Left ventricle myocardium inferior (tissue), 1 donor: ENCODE results near the gene MRPS26. TPM values are rescaled to one million over a fixed set of nuclear protein-coding genes. Genes with fewer than 3 reads are reported as not detected.
A peak's percentile ranks its signal among the peaks of the same experiment; 100 is the strongest.

Experiments
- DNase-seq: peaks from one replicate; pipeline ENCODE4 v3.0.0-alpha.2; 2020
- H3K27ac ChIP-seq: fragments of 200-600 bp; replicated peaks from 2 replicates; pipeline ENCODE4 v1.8.0; 2021
- H3K27me3 ChIP-seq: fragments of 200-600 bp; 2 replicates; pipeline ENCODE4 v1.8.0; 2021; ENCODE audit warnings: low read depth
- H3K36me3 ChIP-seq: fragments of 200-600 bp; 2 replicates; pipeline ENCODE4 v1.8.0; 2021
- H3K4me1 ChIP-seq: fragments of 200-600 bp; 2 replicates; pipeline ENCODE4 v1.8.0; 2021
- H3K4me3 ChIP-seq: fragments of 200-600 bp; 2 replicates; pipeline ENCODE4 v1.8.0; 2021; ENCODE audit warnings: mild to moderate bottlenecking, moderate library complexity
- H3K9me3 ChIP-seq: fragments of 200-600 bp; replicated peaks from 2 replicates; pipeline ENCODE4 v1.8.0; 2021
- intact Hi-C: fragments of 100-400 bp; cut with micrococcal nuclease; formaldehyde crosslinking; loops from one replicate; pipeline ENCODE4 v1.11.0; 2022
- long read RNA-seq: library from polyadenylated mRNA; unstranded; transcript quantifications from one replicate; pipeline ENCODE4 v2.0.0, GENCODE V29; 2021
- total RNA-seq: library from RNA; stranded (reverse); fragmentation: NEBNext Ultra II Directional; extraction: Animal tissue kit (Norgen Biotek cat#: 25700); gene quantifications from one replicate; pipeline ENCODE4 v1.2.1, GENCODE V29; 2021
- TF ChIP-seq, protein P1 (sequence below): fragments of 200-600 bp; IDR thresholded peaks from 2 replicates; pipeline ENCODE4 v1.8.0; 2021; ENCODE audit warnings: antibody characterized with exemption, mild to moderate bottlenecking, borderline replicate concordance
- donor health status: DM: no; HTN: yes; CAD: no; lungs with severe emphysema.

MRPS26 gene
- total RNA-seq = 55.6 TPM
- long read RNA-seq, transcript MRPS26-201 (4 exons, 1,127 nt) = major isoform, 105 of 113 reads
- long read RNA-seq, partial matches to known transcripts = 5 of 113 reads
- long read RNA-seq, other reads (novel, unspliced or antisense) = 3 of 113 reads

GRCh38 chr20:3045816-3046676 is at the start of gene MRPS26:
TSS of gene MRPS26 (plus strand) at chr20:3046052. CDS start at chr20:3046069, 17 bp downstream.
- intact Hi-C loops = no loop called here
- peaks cover 49% of the 10 kb centered on the region for H3K4me1 ChIP-seq

GRCh38 chr20:2998728-2999127 is 47.1 kb upstream of the MRPS26 start:
- peaks cover 23% of the 10 kb centered on the region for H3K36me3 ChIP-seq
- intact Hi-C loops = no loop called here
- no peaks in the 10 kb centered on the region for H3K9me3 ChIP-seq
- no peak overlapping the region for H3K4me3 ChIP-seq
- no peaks in the 10 kb centered on the region for H3K27me3 ChIP-seq
- H3K4me1 ChIP-seq = no peaks in the 10 kb centered on the region
- no peak for DNase-seq
- no peak overlapping the region for H3K27ac ChIP-seq
- TF ChIP-seq, protein P1, sequence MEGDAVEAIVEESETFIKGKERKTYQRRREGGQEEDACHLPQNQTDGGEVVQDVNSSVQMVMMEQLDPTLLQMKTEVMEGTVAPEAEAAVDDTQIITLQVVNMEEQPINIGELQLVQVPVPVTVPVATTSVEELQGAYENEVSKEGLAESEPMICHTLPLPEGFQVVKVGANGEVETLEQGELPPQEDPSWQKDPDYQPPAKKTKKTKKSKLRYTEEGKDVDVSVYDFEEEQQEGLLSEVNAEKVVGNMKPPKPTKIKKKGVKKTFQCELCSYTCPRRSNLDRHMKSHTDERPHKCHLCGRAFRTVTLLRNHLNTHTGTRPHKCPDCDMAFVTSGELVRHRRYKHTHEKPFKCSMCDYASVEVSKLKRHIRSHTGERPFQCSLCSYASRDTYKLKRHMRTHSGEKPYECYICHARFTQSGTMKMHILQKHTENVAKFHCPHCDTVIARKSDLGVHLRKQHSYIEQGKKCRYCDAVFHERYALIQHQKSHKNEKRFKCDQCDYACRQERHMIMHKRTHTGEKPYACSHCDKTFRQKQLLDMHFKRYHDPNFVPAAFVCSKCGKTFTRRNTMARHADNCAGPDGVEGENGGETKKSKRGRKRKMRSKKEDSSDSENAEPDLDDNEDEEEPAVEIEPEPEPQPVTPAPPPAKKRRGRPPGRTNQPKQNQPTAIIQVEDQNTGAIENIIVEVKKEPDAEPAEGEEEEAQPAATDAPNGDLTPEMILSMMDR = no peak

More at GRCh38 chr20:3045816-3046676, at the start of gene MRPS26:
- TF ChIP-seq, protein P1 = no peak
- Histone ChIP-seq H3K27ac (peak within 1 kb of the TSS; percentile 96), H3K27me3 (no peaks in the 10 kb centered on the region), H3K9me3 (no peaks in the 10 kb centered on the region), H3K36me3 (peaks cover 26% of the 10 kb centered on the region), H3K4me3 (peak within 1 kb of the TSS; percentile 87)
- peak; percentile 93 for DNase-seq

GRCh38 chr20:3000852-3001523 is 44.9 kb upstream of the MRPS26 start:
- Histone ChIP-seq H3K4me3 (no peak overlapping the region), H3K27me3 (no peaks in the 10 kb centered on the region), H3K4me1 (no peaks in the 10 kb centered on the region), H3K9me3 (no peaks in the 10 kb centered on the region), H3K27ac (no peak overlapping the region), H3K36me3 (peaks cover 26% of the 10 kb centered on the region)
- TF ChIP-seq, protein P1 = peak; percentile 68
- no peak for DNase-seq
- intact Hi-C loops = loop anchor here (5.0 kb wide), 1 partner anchor 249 kb away; no protein-coding TSS in a partner anchor

DNA sequence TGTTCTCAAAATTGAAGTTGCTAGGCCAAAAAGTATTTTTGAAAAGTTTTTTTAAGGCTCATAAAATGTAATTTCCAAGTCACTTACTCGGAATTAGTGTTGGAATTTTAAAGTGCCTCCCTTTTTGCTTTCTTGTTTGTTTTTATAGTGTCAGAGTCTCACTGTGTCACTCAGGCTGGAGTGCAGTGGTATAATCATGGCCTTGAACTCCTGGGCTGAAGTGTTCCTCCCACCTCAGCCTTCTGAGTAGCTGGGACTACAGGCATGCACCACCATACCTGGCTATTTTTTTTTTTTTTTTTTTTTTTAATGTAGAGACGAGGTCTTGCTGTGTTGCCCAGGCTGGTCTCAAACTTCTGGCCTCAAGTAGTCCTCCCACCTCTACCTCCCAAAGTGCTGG is 42.4 kb upstream of the MRPS26 start:
- Histone ChIP-seq H3K36me3 (peaks cover 49% of the 10 kb centered on the region), H3K4me1 (no peaks in the 10 kb centered on the region), H3K4me3 (no peak overlapping the region), H3K9me3 (no peaks in the 10 kb centered on the region), H3K27ac (no peak overlapping the region), H3K27me3 (no peaks in the 10 kb centered on the region)
- intact Hi-C loops = loop anchor here (5.0 kb wide), 1 partner anchor 251 kb away; no protein-coding TSS in a partner anchor
- DNase-seq = no peak
- TF ChIP-seq, protein P1 = no peak

DNA sequence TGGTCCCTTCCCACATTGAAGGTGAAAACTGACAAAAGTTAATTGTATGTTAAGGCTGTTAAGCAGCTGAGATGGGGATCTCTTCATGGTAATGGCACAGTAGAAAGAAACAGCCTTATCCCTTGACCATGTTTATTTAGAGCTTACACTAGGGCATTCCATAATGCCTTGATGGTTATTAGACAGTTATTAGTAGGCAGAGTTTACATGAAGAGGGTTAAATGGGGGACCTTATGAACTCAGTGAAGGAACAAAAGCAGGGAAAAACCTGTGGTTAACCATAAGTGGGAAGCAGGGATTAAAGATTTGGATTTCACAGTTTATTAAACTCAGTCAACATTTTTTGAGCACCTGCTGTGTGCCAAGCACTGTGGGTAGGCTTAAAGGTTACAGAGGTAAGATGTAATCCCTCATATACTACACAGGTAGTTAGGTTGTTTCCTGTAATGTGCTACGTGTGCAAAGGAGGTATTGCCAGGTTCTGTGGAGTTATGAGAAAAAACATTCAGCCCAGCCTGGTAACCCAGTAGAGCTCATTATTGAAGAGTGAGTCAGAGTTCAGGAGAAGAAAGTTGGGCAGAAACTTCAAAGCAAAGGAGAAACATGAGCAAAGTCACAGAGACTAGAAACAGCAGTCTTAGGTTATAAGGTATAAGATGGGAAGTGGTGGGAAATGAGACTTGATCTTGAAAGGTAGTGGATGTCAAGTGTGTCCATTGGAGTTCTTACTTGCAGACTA is 34.7 kb upstream of the MRPS26 start:
- no peak overlapping the region for H3K4me3 ChIP-seq
- no peaks in the 10 kb centered on the region for H3K4me1 ChIP-seq
- H3K27ac ChIP-seq = no peak overlapping the region
- no peak for DNase-seq
- intact Hi-C loops = no loop called here
- TF ChIP-seq, protein P1 = no peak
- no peaks in the 10 kb centered on the region for H3K27me3 ChIP-seq
- H3K36me3 ChIP-seq = peaks cover 76% of the 10 kb centered on the region
- H3K9me3 ChIP-seq = no peaks in the 10 kb centered on the region
